Glutamatergic neuron (in vitro differentiated cells): ENCODE results near the gene BLID. TPM values are rescaled to one million over a fixed set of nuclear protein-coding genes. Genes with fewer than 3 reads are reported as not detected.

Experiments
- DNase-seq: peaks from one replicate; pipeline ENCODE4 v3.0.0; 2022
- H3K27ac Mint-ChIP-seq: one replicate; pipeline ENCODE4 v1.8.0; 2020; ENCODE audit warnings: mild to moderate bottlenecking, mixed read lengths, inconsistent platforms; ENCODE audit not compliant: unreplicated experiment
- H3K27me3 Mint-ChIP-seq: one replicate; pipeline ENCODE4 v1.8.0; 2020; ENCODE audit warnings: mild to moderate bottlenecking, moderate library complexity, mixed read lengths, inconsistent platforms; ENCODE audit not compliant: unreplicated experiment
- H3K36me3 Mint-ChIP-seq: one replicate; pipeline ENCODE4 v1.8.0; 2020; ENCODE audit warnings: mild to moderate bottlenecking, mixed read lengths, inconsistent platforms; ENCODE audit not compliant: unreplicated experiment
- H3K4me1 Mint-ChIP-seq: one replicate; pipeline ENCODE4 v1.8.0; 2020; ENCODE audit warnings: mild to moderate bottlenecking, low read depth, mixed read lengths, inconsistent platforms; ENCODE audit not compliant: unreplicated experiment
- H3K4me3 Mint-ChIP-seq: one replicate; pipeline ENCODE4 v1.8.0; 2020; ENCODE audit warnings: mild to moderate bottlenecking, mixed read lengths, inconsistent platforms; ENCODE audit not compliant: unreplicated experiment
- H3K9me3 Mint-ChIP-seq: one replicate; pipeline ENCODE4 v1.8.0; 2020; ENCODE audit warnings: mild to moderate bottlenecking, moderate library complexity, mixed read lengths, inconsistent platforms; ENCODE audit not compliant: unreplicated experiment
- total RNA-seq: library from RNA; stranded (reverse); fragmentation: NEBNext Ultra II Directional; extraction: Animal tissue kit (Norgen Biotek cat#: 25700); gene quantifications from one replicate; pipeline ENCODE4 v1.2.1, GENCODE V29; 2021; ENCODE audit not compliant: unreplicated experiment
- TF ChIP-seq, protein P1 (sequence below): fragments of 200-600 bp; sonication (generic); IDR thresholded peaks from one replicate; pipeline ENCODE4 v1.5.0; 2021; ENCODE audit not compliant: partially characterized antibody, unreplicated experiment

BLID gene
- total RNA-seq, 1 donor from 2014 or later: not detected

DNA sequence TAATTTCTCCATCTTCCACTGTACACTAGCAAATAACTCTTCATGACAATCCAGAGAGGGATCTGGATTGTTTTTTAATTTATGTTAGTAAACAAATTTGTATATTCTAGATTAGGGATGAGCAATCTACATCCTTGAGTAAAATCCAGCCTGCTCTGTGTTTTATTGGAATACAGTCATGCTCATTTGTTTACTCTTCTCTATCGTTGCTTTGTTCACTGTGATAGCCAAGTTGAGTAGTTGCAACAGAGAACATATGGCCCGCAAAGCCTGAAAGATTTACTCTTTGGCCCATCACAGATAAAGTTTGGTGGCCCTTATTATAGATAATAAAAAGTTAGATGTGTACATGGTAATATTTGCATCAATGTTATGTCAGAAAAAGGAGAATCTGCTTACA, 6.2 kb upstream of the BLID start:
- no peaks in the 10 kb centered on the region for H3K9me3 Mint-ChIP-seq
- H3K36me3 Mint-ChIP-seq: no peaks in the 10 kb centered on the region
- no peak overlapping the region for H3K27ac Mint-ChIP-seq
- peaks cover 2% of the 10 kb centered on the region for H3K27me3 Mint-ChIP-seq
- no peak overlapping the region for H3K4me3 Mint-ChIP-seq
- TF ChIP-seq, protein P1, sequence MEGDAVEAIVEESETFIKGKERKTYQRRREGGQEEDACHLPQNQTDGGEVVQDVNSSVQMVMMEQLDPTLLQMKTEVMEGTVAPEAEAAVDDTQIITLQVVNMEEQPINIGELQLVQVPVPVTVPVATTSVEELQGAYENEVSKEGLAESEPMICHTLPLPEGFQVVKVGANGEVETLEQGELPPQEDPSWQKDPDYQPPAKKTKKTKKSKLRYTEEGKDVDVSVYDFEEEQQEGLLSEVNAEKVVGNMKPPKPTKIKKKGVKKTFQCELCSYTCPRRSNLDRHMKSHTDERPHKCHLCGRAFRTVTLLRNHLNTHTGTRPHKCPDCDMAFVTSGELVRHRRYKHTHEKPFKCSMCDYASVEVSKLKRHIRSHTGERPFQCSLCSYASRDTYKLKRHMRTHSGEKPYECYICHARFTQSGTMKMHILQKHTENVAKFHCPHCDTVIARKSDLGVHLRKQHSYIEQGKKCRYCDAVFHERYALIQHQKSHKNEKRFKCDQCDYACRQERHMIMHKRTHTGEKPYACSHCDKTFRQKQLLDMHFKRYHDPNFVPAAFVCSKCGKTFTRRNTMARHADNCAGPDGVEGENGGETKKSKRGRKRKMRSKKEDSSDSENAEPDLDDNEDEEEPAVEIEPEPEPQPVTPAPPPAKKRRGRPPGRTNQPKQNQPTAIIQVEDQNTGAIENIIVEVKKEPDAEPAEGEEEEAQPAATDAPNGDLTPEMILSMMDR: no peak
- no peak for DNase-seq
- H3K4me1 Mint-ChIP-seq: no peaks in the 10 kb centered on the region

DNA sequence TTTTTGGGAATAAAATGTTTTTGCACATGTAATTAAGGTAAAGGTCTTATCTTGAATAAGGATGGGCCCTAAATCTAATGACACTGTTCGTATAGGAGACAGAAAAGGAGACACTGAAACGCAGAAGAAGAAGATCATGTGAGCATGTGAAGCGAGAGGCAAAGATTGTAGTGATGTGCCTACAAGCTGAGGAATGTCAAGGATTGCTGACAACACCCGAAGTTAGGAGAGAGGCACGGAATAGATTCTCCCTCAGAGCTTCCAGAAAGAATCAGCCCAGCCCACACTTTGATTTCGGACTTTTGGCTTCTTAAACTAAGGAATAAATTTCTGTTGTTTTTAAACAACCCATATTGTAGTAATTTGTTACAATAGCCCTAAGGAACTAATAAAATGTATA, 4.1 kb upstream of the BLID start:
- H3K27me3 Mint-ChIP-seq: peaks cover 2% of the 10 kb centered on the region
- H3K27ac Mint-ChIP-seq: no peak overlapping the region
- no peaks in the 10 kb centered on the region for H3K4me1 Mint-ChIP-seq
- no peaks in the 10 kb centered on the region for H3K36me3 Mint-ChIP-seq
- no peak for DNase-seq
- no peak overlapping the region for H3K4me3 Mint-ChIP-seq
- TF ChIP-seq, protein P1: no peak
- no peaks in the 10 kb centered on the region for H3K9me3 Mint-ChIP-seq

DNA sequence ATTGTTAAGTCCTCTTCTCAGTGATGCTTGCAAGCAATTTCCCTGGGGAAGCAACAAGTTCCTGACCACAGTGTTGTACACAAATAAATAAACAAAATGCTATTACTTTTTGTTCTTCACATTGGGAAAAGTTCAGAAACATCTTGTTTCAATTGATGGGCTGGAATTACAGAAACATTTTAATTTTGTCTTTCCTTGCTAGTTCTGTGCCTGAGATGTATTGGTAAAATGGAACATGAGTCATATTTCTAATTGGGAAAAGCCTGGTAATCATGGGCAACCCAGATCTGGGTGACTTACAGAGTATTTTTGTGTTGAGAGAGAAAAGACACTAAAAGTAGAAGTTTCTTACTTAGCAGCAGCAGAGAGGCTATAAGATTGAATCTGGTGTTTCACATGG, 576 bp upstream of the BLID start:
- no peaks in the 10 kb centered on the region for H3K27me3 Mint-ChIP-seq
- no peaks in the 10 kb centered on the region for H3K9me3 Mint-ChIP-seq

DNA sequence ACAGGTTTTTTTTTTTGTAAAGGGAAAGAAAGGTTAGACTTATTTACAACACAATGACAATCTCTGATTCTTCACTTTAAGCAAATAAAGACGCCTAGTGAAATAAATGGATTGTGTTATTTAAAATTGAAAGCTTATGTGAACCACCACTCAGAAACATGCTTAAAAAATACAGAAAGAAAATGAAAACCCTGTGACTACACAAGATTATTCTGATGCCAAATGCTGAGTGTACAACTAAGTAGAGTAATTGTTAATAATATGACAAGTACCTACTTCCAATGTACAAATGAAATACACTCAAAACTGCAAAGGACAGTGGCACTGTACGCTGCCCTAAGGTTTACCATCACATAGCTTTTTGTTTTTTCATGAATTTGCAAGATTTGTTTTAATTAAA, 1.0 kb downstream of the BLID start:
- Mint-ChIP-seq H3K4me3 (no peak overlapping the region), H3K36me3 (no peaks in the 10 kb centered on the region), H3K4me1 (no peaks in the 10 kb centered on the region), H3K27ac (no peak overlapping the region), H3K9me3 (no peaks in the 10 kb centered on the region), H3K27me3 (no peaks in the 10 kb centered on the region)
- TF ChIP-seq, protein P1: no peak
- DNase-seq: no peak

More for the DNA sequence above, 576 bp upstream of the BLID start:
- no peak for DNase-seq
- no peaks in the 10 kb centered on the region for H3K4me1 Mint-ChIP-seq
- TF ChIP-seq, protein P1: no peak
- no peak overlapping the region for H3K4me3 Mint-ChIP-seq
- no peaks in the 10 kb centered on the region for H3K36me3 Mint-ChIP-seq
- H3K27ac Mint-ChIP-seq: no peak overlapping the region

DNA sequence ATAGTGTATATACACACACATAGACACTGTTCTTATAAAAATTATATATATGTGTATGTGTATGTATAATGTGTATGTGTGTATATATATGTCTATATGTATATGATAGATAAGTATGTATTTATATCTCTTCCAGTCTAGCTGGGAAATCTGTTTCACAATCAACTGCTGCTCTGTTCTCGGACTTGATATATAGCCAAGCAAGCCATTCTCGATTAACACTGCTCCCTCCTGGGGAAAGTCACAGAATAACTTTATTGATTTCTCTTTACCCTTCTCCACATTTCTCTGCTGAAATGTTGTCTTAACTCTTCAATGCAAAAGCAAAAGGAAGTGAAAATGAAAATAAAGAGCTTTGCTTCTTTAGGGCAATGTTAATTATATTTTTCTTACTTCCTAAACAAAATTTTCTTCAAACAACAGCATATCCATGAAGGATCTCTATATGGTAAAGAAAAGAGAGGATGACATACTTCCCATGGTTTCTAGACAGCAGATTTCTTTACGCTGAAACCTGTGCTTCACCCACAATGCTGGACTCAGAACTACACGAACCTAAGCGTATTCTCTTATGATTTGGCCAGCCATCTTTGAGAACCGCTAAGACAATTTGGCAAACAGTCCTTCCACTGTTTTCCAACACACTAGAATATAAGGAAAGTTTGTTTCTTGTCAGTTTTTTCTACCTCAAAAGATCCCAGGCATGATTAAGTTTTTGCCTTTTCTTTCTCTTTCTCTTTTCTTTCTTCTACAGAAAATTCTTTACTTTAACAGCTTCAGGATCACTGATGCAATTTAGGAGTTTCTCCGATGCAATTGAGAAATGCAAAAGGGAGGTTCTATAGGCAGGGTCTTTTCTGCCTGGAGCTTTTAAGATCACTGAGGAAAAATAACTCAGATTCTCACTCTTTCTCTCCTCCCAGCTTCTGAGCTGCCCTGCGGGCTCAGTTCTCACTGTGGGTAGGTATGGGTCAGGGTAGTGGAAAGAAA, 1.9 kb downstream of the BLID start:
- H3K27me3 Mint-ChIP-seq: no peaks in the 10 kb centered on the region
- no peaks in the 10 kb centered on the region for H3K9me3 Mint-ChIP-seq
- H3K36me3 Mint-ChIP-seq: no peaks in the 10 kb centered on the region

More for the DNA sequence above, 1.9 kb downstream of the BLID start:
- Mint-ChIP-seq H3K27ac (no peak overlapping the region), H3K4me3 (no peak overlapping the region), H3K4me1 (no peaks in the 10 kb centered on the region)
- TF ChIP-seq, protein P1: no peak
- no peak for DNase-seq
